ENCODE data around the gene RAB1A. TPM values are rescaled to one million over a fixed set of nuclear protein-coding genes. Genes with fewer than 3 reads are reported as not detected.
A peak's percentile ranks its signal among the peaks of the same experiment; 100 is the strongest.

Gene RAB1A
- total and polyA plus RNA-seq, 2 of the 13 experiments (the other 11 are each of a cell fraction or from before 2014, with no cell fraction given) = 206 to 226 TPM

DNA sequence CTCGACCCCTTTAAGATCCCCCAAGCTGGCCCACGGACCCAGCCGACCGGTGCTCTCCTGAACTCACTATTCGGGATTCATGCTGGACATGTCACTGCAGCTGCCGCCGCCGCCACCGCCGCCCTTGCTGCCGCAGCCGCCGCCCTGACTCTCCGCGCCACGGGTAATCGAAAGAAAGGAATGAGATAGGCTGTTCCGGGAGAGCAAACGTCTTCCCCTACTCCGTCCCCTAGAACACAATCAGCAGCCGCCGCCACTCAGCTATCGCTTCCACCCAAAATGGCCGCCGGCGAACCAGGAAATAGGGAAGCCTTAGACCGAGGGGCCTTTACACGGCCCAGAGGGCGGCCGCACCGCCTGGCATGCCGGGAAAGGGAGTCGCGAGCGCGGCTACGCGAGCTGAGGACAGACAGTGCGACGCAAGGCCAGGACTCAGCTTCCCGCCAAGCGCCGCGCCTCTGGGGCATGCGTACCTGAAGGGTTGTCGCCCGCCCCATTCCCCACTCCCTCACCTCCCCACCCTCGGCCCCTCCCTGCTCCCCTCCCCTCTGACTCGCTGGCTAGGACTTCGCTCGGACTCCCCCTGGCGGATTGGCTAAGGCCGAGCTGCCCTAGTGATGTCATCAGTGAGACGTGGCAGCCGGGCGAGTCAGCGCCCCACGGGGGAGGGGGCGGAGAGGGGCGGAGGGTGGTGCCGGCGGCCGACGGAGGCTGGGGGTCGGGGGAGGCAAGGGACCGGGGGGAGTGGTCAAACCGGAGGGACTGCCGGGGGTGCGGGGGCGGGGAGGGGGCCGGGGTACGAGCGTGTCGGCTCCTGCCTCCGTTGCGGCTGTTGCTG lies at the start of gene RAB1A (continued):
- TF ChIP-seq, protein P1, sequence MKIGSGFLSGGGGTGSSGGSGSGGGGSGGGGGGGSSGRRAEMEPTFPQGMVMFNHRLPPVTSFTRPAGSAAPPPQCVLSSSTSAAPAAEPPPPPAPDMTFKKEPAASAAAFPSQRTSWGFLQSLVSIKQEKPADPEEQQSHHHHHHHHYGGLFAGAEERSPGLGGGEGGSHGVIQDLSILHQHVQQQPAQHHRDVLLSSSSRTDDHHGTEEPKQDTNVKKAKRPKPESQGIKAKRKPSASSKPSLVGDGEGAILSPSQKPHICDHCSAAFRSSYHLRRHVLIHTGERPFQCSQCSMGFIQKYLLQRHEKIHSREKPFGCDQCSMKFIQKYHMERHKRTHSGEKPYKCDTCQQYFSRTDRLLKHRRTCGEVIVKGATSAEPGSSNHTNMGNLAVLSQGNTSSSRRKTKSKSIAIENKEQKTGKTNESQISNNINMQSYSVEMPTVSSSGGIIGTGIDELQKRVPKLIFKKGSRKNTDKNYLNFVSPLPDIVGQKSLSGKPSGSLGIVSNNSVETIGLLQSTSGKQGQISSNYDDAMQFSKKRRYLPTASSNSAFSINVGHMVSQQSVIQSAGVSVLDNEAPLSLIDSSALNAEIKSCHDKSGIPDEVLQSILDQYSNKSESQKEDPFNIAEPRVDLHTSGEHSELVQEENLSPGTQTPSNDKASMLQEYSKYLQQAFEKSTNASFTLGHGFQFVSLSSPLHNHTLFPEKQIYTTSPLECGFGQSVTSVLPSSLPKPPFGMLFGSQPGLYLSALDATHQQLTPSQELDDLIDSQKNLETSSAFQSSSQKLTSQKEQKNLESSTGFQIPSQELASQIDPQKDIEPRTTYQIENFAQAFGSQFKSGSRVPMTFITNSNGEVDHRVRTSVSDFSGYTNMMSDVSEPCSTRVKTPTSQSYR (CRISPR knock-in tag; IDR thresholded peaks at IDR 0.05; ENCODE audit: borderline replicate concordance) = no peak
- no peak for TF ChIP-seq BRD4 (CRISPR knock-in tag; IDR thresholded peaks at IDR 0.05)
- TF ChIP-seq, protein P2, sequence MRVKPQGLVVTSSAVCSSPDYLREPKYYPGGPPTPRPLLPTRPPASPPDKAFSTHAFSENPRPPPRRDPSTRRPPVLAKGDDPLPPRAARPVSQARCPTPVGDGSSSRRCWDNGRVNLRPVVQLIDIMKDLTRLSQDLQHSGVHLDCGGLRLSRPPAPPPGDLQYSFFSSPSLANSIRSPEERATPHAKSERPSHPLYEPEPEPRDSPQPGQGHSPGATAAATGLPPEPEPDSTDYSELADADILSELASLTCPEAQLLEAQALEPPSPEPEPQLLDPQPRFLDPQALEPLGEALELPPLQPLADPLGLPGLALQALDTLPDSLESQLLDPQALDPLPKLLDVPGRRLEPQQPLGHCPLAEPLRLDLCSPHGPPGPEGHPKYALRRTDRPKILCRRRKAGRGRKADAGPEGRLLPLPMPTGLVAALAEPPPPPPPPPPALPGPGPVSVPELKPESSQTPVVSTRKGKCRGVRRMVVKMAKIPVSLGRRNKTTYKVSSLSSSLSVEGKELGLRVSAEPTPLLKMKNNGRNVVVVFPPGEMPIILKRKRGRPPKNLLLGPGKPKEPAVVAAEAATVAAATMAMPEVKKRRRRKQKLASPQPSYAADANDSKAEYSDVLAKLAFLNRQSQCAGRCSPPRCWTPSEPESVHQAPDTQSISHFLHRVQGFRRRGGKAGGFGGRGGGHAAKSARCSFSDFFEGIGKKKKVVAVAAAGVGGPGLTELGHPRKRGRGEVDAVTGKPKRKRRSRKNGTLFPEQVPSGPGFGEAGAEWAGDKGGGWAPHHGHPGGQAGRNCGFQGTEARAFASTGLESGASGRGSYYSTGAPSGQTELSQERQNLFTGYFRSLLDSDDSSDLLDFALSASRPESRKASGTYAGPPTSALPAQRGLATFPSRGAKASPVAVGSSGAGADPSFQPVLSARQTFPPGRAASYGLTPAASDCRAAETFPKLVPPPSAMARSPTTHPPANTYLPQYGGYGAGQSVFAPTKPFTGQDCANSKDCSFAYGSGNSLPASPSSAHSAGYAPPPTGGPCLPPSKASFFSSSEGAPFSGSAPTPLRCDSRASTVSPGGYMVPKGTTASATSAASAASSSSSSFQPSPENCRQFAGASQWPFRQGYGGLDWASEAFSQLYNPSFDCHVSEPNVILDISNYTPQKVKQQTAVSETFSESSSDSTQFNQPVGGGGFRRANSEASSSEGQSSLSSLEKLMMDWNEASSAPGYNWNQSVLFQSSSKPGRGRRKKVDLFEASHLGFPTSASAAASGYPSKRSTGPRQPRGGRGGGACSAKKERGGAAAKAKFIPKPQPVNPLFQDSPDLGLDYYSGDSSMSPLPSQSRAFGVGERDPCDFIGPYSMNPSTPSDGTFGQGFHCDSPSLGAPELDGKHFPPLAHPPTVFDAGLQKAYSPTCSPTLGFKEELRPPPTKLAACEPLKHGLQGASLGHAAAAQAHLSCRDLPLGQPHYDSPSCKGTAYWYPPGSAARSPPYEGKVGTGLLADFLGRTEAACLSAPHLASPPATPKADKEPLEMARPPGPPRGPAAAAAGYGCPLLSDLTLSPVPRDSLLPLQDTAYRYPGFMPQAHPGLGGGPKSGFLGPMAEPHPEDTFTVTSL (CRISPR knock-in tag; IDR thresholded peaks at IDR 0.05; ENCODE audit: borderline replicate concordance) = peak; percentile 6; the same call in 1 of the 2 replicates
- no peak for TF ChIP-seq NFE2 (CRISPR knock-in tag; IDR thresholded peaks at IDR 0.05)
- TF ChIP-seq EZH2 (conservative IDR thresholded peaks at IDR 0.05; ENCODE audit: low read depth, low read length) = no peak
- TF ChIP-seq ZNF460 (CRISPR knock-in tag; IDR thresholded peaks at IDR 0.05; ENCODE audit: borderline replicate concordance) = no peak
- TF ChIP-seq, protein P3, sequence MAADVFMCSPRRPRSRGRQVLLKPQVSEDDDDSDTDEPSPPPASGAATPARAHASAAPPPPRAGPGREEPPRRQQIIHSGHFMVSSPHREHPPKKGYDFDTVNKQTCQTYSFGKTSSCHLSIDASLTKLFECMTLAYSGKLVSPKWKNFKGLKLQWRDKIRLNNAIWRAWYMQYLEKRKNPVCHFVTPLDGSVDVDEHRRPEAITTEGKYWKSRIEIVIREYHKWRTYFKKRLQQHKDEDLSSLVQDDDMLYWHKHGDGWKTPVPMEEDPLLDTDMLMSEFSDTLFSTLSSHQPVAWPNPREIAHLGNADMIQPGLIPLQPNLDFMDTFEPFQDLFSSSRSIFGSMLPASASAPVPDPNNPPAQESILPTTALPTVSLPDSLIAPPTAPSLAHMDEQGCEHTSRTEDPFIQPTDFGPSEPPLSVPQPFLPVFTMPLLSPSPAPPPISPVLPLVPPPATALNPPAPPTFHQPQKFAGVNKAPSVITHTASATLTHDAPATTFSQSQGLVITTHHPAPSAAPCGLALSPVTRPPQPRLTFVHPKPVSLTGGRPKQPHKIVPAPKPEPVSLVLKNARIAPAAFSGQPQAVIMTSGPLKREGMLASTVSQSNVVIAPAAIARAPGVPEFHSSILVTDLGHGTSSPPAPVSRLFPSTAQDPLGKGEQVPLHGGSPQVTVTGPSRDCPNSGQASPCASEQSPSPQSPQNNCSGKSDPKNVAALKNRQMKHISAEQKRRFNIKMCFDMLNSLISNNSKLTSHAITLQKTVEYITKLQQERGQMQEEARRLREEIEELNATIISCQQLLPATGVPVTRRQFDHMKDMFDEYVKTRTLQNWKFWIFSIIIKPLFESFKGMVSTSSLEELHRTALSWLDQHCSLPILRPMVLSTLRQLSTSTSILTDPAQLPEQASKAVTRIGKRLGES (CRISPR knock-in tag; IDR thresholded peaks at IDR 0.05; ENCODE audit: borderline replicate concordance) = no peak
- TF ChIP-seq ZFP90 (CRISPR knock-in tag; IDR thresholded peaks at IDR 0.05; ENCODE audit: borderline replicate concordance) = no peak
